Large intestine (tissue), 3 donors: Measurements from ENCODE around the gene SLC1A7. TPM values are rescaled to one million over a fixed set of nuclear protein-coding genes. Genes with fewer than 3 reads are reported as not detected.
A peak's percentile ranks its signal among the peaks of the same experiment; 100 is the strongest.

Source experiments
- DNase-seq, 2 donors: peaks; one replicate each; pipeline versions ENCODE4 v3.0.0 to v3.0.0-alpha.2; 2013
- H3K27ac ChIP-seq: one replicate; pipeline ENCODE4 v1.5.1; 2013; ENCODE audit warnings: low read length
- H3K27me3 ChIP-seq: 2 replicates; pipeline ENCODE4 v1.6.1; 2013; ENCODE audit warnings: low read length; ENCODE audit not compliant: control insufficient read depth, insufficient read depth
- H3K36me3 ChIP-seq: 2 replicates; pipeline ENCODE4 v1.6.1; 2013; ENCODE audit warnings: low read length; ENCODE audit not compliant: control insufficient read depth, insufficient read depth
- H3K4me1 ChIP-seq: one replicate; pipeline ENCODE4 v1.6.1; 2013; ENCODE audit warnings: low read length; ENCODE audit not compliant: control insufficient read depth, insufficient read depth
- H3K4me3 ChIP-seq: one replicate; pipeline ENCODE4 v1.5.1; 2013; ENCODE audit warnings: low read length
- H3K9me3 ChIP-seq: one replicate; pipeline ENCODE4 v1.6.1; 2013; ENCODE audit warnings: mild to moderate bottlenecking, low read depth, low read length, moderate library complexity; ENCODE audit not compliant: control insufficient read depth
- WGBS: methylation state at CpG from one replicate; pipeline ENCODE4 v1.1.5; 2013; ENCODE audit warnings: low lambda C conversion rate; ENCODE audit not compliant: insufficient coverage; 5-methylcytosine and 5-hydroxymethylcytosine counted together
- polyA plus RNA-seq: library from polyadenylated mRNA; unstranded; fragments of 120-200 nt; gene quantifications from one replicate; pipeline ENCODE4 v1.2.1, GENCODE V29; 2013

Gene SLC1A7
- polyA plus RNA-seq, 1 donor = 0.40 TPM

- H3K27me3 ChIP-seq = no peaks in the 10 kb centered on the region
- DNase-seq = peak in 1 of 2 donors; percentile 37
Measured at GRCh38 chr1:53090227-53091147, 52.0 kb downstream of the SLC1A7 start.

DNA sequence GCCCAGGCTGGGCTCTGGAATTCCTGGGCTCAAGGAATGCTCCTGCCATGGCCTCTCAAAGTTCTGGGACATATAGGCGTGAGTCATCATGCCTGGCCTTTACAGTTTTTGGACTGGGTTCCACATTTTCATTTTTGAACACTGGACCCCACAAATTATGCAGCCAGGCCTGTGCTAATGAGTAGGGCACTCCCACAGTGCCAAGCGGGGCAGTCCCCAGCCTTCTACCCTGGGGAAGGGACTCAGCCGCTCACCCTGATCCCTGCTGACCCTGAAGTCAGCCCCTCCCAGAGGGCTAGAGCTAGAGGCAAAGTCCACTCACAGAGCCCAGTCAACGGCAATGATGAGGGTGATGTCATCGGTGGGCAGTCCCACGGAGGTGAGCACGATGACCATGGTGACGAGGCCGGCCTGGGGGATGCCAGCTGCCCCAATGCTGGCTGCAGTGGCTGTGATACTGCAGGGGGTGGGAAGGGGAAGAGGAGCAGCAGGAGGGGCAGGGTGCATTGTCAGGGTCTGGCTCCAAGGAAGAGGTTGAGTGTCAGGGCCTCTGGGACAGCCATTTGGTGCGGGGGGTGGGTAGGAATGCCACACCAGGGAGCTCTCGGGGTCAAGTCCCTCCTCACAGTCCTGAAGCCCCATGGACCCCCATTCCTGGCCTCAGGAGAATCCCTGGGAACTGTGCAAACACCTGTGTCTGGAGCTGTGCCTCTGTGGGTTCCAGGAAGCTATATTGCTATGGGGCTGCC lies 52.8 kb downstream of the SLC1A7 start:
- Histone ChIP-seq H3K27me3 (no peaks in the 10 kb centered on the region), H3K4me3 (no peak overlapping the region), H3K27ac (peak overlapping the region; percentile 35), H3K4me1 (peaks cover 14% of the 10 kb centered on the region), H3K36me3 (no peaks in the 10 kb centered on the region), H3K9me3 (peaks cover 7% of the 10 kb centered on the region)
- peak; percentile 78 to 88 for DNase-seq
- no CpG with 5 or more reads among the region's 11 CpGs for WGBS

More at GRCh38 chr1:53090227-53091147, 52.0 kb downstream of the SLC1A7 start:
- peaks cover 9% of the 10 kb centered on the region for H3K9me3 ChIP-seq
- no CpG with 5 or more reads among the region's 37 CpGs for WGBS
- H3K4me3 ChIP-seq = no peak overlapping the region
- H3K27ac ChIP-seq = no peak overlapping the region
- peaks cover 14% of the 10 kb centered on the region for H3K4me1 ChIP-seq
- H3K36me3 ChIP-seq = no peaks in the 10 kb centered on the region

DNA sequence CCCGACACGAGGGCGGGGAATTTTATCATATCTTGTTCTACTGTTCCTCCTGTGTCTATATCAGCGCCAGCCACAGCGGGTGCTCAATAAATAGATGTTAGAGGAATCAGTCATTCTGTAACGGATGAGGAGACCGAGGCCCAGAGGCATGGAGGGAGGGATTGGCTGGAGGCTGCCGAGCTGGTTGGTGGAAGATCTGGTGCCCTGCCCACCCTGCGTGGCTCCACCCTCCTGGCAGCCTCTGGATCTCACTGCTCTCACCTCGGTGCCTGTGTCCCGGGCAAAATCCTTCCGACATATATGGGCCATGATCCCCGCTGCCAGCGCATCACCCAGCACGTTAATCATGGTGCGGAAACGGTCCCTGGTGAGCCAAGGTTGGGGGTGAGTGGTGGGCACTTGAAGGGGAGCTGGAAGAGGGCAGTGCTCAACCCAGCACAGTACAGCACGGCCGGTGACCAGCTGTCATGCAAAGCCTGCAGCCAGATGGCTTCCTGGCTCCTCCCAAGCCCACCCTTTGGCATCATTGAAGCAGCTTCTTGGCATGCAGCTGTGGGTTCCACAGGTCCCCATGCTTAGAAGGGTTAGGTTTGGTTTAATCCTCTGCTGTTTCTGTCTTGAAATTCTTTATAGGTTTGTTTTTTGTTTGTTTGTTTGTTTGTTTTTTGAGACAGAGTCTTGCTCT lies 53.7 kb downstream of the SLC1A7 start:
- Histone ChIP-seq H3K9me3 (peaks cover 7% of the 10 kb centered on the region), H3K27me3 (no peaks in the 10 kb centered on the region), H3K4me3 (no peak overlapping the region), H3K36me3 (no peaks in the 10 kb centered on the region), H3K4me1 (peaks cover 14% of the 10 kb centered on the region), H3K27ac (no peak overlapping the region)
- no peak for DNase-seq
- WGBS = no CpG with 5 or more reads among the region's 19 CpGs

DNA sequence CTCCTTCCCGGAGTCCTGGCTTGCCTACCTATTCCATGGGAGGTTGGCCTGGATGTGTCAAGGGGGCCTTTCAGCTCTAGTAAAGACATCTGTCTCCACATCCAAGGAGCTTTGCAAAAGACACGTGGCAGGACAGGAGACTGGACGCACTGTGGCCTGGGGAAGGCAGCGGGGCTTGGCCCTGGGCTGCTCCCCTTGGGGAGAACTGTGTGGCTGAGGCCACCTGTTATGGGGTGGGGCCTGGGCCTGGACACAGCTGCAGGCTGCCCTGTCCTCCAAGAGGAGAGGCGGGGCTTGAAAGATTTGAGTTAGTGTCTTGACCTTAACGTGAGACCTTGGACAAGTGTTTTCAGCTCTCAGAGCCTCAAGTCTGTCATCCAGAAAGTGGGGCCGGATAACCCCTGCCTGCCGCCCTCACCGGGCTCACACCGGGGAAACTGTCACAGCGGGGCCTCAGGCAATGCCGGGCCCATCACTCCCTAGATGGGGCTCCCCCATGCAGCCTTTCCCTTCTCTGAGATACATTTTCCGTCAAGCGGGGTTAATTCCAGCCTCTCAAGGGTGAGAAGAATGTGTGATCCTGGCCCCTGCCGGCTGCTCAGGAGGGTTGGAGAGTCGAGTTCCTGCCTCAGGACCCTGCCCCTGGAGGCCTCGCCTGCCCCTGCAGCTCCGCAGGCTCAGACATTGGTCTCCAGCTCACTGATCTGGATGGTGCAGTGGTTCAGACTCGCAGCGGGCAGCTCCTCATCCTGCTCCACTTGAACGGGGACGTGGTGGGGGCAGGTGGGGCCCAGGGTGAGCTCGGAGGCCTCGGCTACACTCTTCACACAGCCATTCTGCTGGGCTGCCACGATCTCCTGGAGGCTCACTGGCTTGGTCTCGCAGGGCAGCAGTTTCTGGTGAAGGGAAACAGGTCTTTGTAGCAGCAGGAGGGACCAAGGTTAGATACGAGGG lies 54.8 kb downstream of the SLC1A7 start:
- Histone ChIP-seq H3K4me3 (no peak overlapping the region), H3K27me3 (no peaks in the 10 kb centered on the region), H3K27ac (no peak overlapping the region), H3K9me3 (peaks cover 1% of the 10 kb centered on the region), H3K36me3 (no peaks in the 10 kb centered on the region), H3K4me1 (peaks cover 14% of the 10 kb centered on the region)
- no peak for DNase-seq
- no CpG with 5 or more reads among the region's 27 CpGs for WGBS

DNA sequence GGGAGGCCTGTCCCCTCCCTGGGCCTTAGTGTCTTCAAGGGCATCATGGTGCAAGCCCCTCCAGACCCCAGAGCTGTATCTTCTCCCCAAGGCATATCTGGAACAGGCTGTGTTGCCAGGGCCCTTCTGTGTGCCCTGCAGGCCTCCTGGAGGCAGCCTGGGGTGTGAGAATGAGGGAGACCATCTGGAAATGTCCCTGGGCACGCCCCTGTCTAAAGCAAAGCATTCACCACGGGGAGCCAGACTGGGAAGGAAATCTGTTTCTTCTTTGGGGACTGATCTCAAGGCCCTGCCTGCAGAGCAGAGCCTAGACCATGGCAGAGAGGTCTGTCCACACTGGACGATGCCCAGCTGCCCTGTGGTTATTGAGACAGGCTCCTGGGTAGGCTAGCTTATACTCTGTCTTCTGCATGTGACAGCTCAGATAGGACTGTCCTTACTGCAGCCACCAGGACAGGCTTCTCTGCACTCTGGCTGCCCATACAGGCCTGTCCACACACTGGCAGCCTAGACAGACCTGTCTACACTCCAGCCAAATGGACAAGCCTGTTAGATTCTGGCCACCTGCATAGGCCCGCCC lies 55.9 kb downstream of the SLC1A7 start:
- Histone ChIP-seq H3K4me1 (peaks cover 14% of the 10 kb centered on the region), H3K27me3 (no peaks in the 10 kb centered on the region), H3K27ac (no peak overlapping the region), H3K36me3 (no peaks in the 10 kb centered on the region), H3K4me3 (no peak overlapping the region), H3K9me3 (no peaks in the 10 kb centered on the region)
- no CpG with 5 or more reads among the region's 4 CpGs for WGBS
- no peak for DNase-seq

- H3K4me3 ChIP-seq = no peak overlapping the region
- H3K4me1 ChIP-seq = peaks cover 14% of the 10 kb centered on the region
- H3K36me3 ChIP-seq = no peaks in the 10 kb centered on the region
- no peak overlapping the region for H3K27ac ChIP-seq
- H3K27me3 ChIP-seq = no peaks in the 10 kb centered on the region
- no peak for DNase-seq
- H3K9me3 ChIP-seq = no peaks in the 10 kb centered on the region
- WGBS = no CpG with 5 or more reads among the region's 8 CpGs
Measured at GRCh38 chr1:53085405-53085804, 57.0 kb downstream of the SLC1A7 start.

- Histone ChIP-seq H3K27ac (no peak overlapping the region), H3K27me3 (no peaks in the 10 kb centered on the region), H3K36me3 (no peaks in the 10 kb centered on the region), H3K9me3 (no peaks in the 10 kb centered on the region), H3K4me1 (peaks cover 5% of the 10 kb centered on the region), H3K4me3 (no peak overlapping the region)
- no CpG with 5 or more reads among the region's 8 CpGs for WGBS
- DNase-seq = no peak
Measured at GRCh38 chr1:53084589-53084971, 57.9 kb downstream of the SLC1A7 start.

DNA sequence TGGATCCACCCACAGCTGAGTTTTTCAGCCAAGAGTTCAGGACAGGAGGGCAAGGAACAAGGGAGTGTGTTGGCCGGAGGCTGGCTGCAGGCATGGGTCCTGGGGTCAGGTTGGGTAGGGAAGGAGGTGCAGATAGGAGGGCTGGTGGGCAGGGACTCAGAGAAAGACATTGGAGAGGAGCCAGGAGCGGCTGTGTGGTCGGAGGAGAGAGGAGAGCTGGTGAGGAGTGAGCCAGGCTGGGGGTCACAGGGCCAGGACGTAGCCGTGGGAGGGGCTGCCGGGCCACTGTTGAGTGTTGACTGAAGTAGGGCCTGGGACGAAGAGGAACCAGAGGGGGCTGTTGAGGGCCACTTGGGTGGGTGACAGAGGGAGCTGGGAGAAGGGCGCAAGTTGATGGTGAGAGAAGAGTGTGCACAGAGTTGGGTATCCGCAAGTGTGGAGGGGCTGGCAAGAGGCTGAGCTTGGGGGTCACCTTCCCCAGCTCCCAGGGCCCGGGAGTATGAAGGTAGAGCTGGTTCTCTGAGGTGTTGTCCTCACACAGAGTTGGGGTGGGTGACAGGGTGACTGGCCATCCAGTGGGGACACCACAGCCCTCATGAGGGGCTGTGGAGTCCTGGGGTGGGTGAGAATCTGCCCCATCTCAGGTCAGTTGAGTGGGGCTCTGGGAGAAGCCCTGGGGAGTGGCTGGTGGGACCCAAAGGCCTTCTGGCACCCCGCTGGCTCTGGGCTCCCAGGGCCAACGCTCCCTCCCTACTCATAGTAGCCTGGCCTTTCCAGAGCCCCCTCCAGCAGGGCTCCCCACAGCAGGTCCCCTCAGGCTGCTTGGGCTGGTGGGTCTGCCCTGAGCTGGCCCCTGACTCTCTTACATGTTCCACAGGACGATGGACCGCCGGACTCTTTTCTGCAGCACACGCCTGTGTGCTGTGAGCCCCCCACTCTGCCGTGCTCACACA lies 58.5 kb downstream of the SLC1A7 start:
- Histone ChIP-seq H3K27ac (no peak overlapping the region), H3K4me3 (no peak overlapping the region), H3K4me1 (peaks cover 3% of the 10 kb centered on the region), H3K36me3 (no peaks in the 10 kb centered on the region), H3K9me3 (no peaks in the 10 kb centered on the region), H3K27me3 (no peaks in the 10 kb centered on the region)
- DNase-seq = no peak
- WGBS = 100% methylated on average over 2 of the region's 17 CpGs
